ENCODE data around the gene REPIN1.

The REPIN1 gene

GRCh38 chr7:150378853-150379440 is 10.3 kb downstream of the REPIN1 start, which contains the start of gene ZNF775 (continued):
- TF ChIP-seq PBX3 (CRISPR knock-in tag; IDR thresholded peaks at IDR 0.05), result no peak; the same call in 1 of the 2 replicates
- TF ChIP-seq ZNF366 (tag by site-specific recombination; conservative IDR thresholded peaks at IDR 0.05), result no peak
- no peak for TF ChIP-seq GLI2 (tag by site-specific recombination; IDR thresholded peaks at IDR 0.05; ENCODE audit: borderline replicate concordance, low read depth)
- no peak for TF ChIP-seq ZNF426 (tag by site-specific recombination; IDR thresholded peaks at IDR 0.05)
- peak; percentile 40; the same call in 1 of the 2 replicates for TF ChIP-seq ZNF692 (tag by site-specific recombination; IDR thresholded peaks at IDR 0.05)

- POLR2A ChIA-PET, result interaction anchor here (0.6 to 1.3 kb wide), 2 partner anchors 11 to 13 kb away, joined by 6 read pairs; partner anchors contain the start of gene REPIN1
- H3K4me3 ChIP-seq (ENCODE audit: low read depth, low read length), result peak overlapping the region; percentile 80
- no peaks in the 10 kb centered on the region for H3K9me3 ChIP-seq (ENCODE audit: control insufficient read depth, insufficient read depth, low read depth, low read length)
- H3K36me3 ChIP-seq (ENCODE audit: control insufficient read depth in 2 of 2, insufficient read depth in 1 of 2, low read length in 2 of 2), result peaks cover 0 to 4% of the 10 kb centered on the region in 2 experiments; a peak in 1 of 3 replicates
- H3K27ac ChIP-seq (ENCODE audit: extremely low read depth, low read depth, low read length), result peak overlapping the region; percentile 26; the same call in 1 of the 2 replicates
- CTCF ChIA-PET, result no interaction called here
- peaks cover 3% of the 10 kb centered on the region; the same call in 1 of the 2 replicates for H3K4me1 ChIP-seq (ENCODE audit: control insufficient read depth, insufficient read depth, low read length)
- no peak for TF ChIP-seq ZSCAN4 (tag by site-specific recombination; IDR thresholded peaks at IDR 0.05)
- TF ChIP-seq ZNF596 (tag by site-specific recombination; IDR thresholded peaks at IDR 0.05), result no peak
- TF ChIP-seq ZNF175 (tag by site-specific recombination; IDR thresholded peaks at IDR 0.05), result no peak
- TF ChIP-seq ZBTB17 (tag by site-specific recombination; IDR thresholded peaks at IDR 0.05), result 0 out of 2 replicates have a peak, but pooled peaks have one; percentile 9
- TF ChIP-seq ZNF214 (tag by site-specific recombination; IDR thresholded peaks at IDR 0.05; ENCODE audit: borderline replicate concordance), result no peak
- TF ChIP-seq ZNF558 (tag by site-specific recombination; IDR thresholded peaks at IDR 0.05), result no peak
- no peak for TF ChIP-seq ZNF626 (tag by site-specific recombination; IDR thresholded peaks at IDR 0.05)
- TF ChIP-seq ZNF2 (tag by site-specific recombination; IDR thresholded peaks at IDR 0.05), result no peak
- TF ChIP-seq GLIS2 (tag by site-specific recombination; IDR thresholded peaks at IDR 0.05), result 0 out of 2 replicates have a peak, but pooled peaks have one; percentile 20
- no peak for TF ChIP-seq REST (tag by site-specific recombination; IDR thresholded peaks at IDR 0.05)
- no peak for TF ChIP-seq ZBTB49 (tag by site-specific recombination; IDR thresholded peaks at IDR 0.05; ENCODE audit: low read depth)
- peak; percentile 5 for TF ChIP-seq ZBTB26 (tag by site-specific recombination; optimal IDR thresholded peaks at IDR 0.05)
- peak; percentile 66 for TF ChIP-seq ZNF366 (tag by site-specific recombination; conservative IDR thresholded peaks at IDR 0.05)
- peak; percentile 73; the same call in 1 of the 2 replicates for TF ChIP-seq ZNF600 (tag by site-specific recombination; IDR thresholded peaks at IDR 0.05)
- peak; percentile 62 for TF ChIP-seq KLF7 (tag by site-specific recombination; IDR thresholded peaks at IDR 0.05; ENCODE audit: borderline replicate concordance)
These were observed 11.1 kb downstream of the REPIN1 start for GRCh38 chr7:150379441-150380379.
